Superior temporal gyrus (tissue), 1 donor: ENCODE measurements around the gene ARPC4.
"Not testable (repeated sequence)": the region's sequence is repeated elsewhere in the genome, so short reads cannot be mapped to it uniquely, and the experiment has no call there.

Source experiments
- DNase-seq: peaks from one replicate; pipeline ENCODE4 v3.0.0-alpha.2; 2016; ENCODE audit errors: extremely low spot score

Gene ARPC4

DNA sequence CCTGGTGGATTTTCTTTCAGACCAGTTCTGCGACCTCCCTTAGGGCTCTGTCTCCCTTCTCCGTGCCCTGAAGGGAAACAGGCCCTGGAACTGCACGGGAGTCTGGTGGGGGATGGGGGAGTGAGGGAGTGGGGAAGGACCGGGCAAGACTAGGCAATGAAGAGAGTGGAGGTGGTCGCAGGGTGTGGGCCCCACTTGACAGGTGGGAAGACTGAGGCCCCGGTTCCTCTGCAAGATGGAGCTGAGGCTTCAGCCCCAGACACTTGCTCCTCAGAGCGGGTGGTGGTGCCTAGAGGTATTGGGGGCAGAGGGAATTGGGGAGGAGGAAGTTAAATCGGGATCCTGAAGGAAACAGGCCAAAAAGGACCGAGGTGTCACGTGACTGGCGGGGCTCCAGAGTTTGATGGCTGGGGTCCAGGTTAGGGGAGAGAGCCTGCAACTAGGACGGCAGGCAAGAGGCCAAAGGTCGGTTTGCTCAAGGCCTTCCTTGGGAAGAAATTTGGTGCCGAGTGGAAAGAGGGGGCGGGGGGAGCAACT, 22.5 kb upstream of the ARPC4 start:
- DNase-seq, result no peak

- DNase-seq, result not testable (repeated sequence)
These were observed 21.9 kb upstream of the ARPC4 start for GRCh38 chr3:9771007-9771406.

DNA sequence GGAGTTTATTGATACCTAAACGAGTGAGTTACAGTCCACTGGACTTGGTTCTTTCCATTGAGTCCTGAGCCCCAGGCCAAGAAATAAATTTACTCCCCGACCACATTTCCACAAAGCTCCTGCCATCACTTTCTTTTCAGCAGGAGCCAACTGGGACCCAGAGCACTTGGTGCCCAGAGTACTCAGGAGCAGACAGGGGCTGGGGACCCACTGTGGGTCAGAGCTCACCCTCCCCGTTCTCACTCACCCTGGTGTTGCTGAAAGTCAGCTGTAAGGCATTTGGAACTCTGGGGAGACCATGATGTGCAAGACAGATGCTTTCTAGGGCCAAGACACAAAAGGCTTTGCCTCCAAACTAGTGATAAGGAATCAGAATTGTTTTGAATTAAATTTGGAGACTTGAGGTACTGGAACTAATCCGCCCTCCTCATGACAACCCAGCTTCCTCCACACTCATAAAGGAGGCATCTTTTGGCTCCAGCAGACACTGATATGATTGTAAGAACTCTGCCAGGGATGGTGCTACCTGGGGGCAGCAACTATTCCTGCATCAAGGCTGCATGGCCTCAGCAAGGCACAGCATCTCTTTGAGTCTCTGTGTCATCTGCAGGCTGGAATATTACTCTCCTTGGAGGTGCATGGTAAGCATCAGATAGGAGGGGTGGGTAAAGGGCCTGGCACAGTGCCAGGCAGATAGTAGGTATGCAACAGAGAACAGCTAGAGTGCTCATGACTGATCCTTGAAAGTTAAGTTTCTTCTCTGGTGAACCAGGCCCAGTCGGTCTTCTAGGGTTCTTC, 15.8 kb upstream of the ARPC4 start:
- no peak for DNase-seq

DNA sequence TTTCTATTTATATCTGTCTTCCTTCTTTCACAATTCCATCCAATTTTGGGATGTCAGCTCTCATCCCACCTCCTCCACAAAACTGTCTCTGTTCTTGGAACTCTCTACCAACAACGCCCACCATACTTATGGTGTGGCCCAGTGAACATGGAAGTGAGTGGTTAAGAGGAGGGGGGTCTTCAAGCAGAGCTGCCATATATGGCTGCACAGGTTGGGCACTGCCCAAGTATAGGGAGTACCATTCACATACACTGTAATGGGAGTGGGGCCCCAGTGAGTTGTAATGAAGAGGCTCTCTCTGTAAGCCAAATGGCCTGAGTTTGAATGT, 15.2 kb upstream of the ARPC4 start:
- DNase-seq, result peak; percentile 73

GRCh38 chr3:9778143-9779074, 14.5 kb upstream of the ARPC4 start:
- peak; percentile 68 for DNase-seq

GRCh38 chr3:9779075-9779593, 13.7 kb upstream of the ARPC4 start:
- DNase-seq, result no peak

DNA sequence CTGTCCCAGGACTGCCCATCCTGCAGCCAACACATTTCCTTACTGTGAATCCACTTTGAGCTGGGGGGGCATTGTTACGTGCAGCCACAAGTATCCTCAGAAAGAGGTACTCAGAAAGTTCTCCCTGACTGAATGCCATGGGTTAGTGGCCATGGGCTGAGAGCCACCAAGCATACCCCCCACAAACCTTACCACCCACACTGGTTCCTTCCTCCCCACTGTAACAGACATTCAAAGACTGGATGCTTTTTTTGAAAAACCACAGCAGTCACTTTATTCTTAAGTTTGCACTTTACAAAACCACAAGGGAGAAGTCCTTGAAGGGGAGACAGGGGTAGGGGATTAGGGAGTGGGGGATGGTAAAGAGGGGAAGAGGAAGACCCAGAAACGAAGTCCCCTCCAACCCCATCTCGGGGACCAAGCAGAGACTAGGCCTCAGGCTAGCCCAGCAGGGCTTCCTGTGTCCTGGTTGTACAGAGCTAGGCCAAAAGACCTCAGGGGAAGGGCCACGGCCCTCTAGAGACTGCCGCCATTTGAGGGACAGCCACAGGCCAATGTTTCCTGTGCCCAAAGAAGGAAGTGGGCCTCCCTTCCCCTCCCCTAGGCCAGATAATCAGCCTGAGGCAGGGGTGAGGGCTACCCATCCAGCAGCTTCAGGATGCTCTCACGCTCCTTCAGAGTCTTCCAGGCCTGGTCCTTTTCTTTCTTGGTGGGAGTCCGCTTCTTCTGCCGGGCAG, 13.0 kb upstream of the ARPC4 start:
- no peak for DNase-seq

GRCh38 chr3:9780458-9780812, 12.4 kb upstream of the ARPC4 start:
- DNase-seq, result no peak

DNA sequence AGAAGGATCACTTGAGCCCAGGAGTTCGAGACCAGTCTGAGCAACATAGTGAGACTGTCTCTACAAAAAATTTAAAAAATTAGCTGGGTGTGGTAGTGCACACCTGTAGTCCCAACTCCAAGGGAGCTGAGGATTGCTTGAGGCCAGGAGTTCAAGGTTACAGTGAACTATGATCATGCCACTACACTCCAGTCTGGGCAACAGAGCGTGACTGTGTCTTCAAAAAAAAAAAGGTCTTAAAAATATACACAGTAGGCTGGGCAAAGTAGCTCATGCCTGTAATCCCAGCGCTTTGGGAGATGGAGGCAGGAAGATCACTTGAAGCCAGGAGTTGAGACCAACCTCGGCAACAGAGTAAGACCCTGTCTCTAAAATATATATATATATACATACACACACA, 12.0 kb upstream of the ARPC4 start:
- no peak for DNase-seq

DNA sequence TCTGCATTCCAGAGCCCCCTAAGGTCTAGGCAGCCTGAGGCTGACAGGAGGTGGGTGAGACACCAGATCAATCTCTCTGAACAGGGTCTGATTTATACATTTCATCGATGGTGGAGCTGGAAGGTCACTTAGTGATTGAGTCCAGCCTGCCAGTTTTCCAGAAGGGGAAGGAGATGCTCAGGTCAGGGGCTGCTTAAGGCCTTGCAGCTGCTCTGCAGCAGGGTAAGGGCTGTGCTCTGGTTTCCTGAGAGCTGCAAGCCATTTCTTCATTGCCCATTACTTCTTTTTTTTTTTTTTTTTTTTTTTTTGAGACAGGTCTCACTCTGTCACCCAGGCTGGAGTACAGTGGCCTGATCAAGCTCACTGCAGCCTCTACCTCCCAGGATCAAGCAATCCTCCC, 11.3 kb upstream of the ARPC4 start:
- no peak for DNase-seq

- no peak for DNase-seq
These were observed 10.8 kb upstream of the ARPC4 start for GRCh38 chr3:9781978-9782603.

GRCh38 chr3:9782770-9783169, 10.1 kb upstream of the ARPC4 start:
- DNase-seq, result no peak

DNA sequence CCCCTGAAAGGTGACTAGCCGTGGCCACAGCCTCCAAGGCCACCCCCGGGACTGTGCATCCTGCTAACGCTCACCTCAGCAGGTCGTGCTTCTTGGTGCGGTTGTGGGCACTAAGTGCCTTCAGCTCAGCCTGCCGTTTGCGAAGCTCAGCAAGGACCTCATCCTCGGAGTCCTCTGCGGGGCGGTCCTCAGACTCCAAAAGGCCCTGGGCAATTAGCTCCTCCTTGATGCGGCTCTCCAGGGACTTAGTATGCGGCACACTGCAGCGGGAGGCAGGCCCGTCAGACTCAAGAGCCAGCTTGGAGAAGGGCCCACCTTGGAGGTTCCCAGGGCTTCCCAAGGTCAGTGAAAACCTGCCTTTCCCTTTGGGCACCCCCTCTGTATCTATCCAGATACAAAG, 8.9 kb upstream of the ARPC4 start:
- DNase-seq, result no peak

DNA sequence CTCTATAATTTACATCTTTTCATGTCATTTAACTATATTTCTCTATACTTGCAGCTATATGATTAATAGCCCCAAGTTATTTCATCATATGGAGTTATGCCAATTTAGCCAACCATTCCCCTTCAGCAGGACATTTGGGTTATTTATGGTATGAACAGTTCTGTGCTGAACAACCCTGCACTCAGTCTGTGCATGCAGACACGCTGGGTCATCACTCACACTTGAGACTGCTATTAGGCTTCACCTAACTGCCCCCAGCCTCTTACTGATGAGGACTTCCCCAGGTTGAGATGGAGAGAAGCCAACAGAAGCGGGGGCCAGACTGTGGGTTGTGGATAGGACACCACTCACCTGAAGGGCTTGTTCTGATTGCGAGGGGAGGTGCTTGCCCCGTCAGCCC, 7.9 kb upstream of the ARPC4 start:
- no peak for DNase-seq

GRCh38 chr3:9785602-9786001, 7.3 kb upstream of the ARPC4 start:
- no peak for DNase-seq

- DNase-seq, result no peak
These were observed 6.6 kb upstream of the ARPC4 start for GRCh38 chr3:9786209-9786739.

DNA sequence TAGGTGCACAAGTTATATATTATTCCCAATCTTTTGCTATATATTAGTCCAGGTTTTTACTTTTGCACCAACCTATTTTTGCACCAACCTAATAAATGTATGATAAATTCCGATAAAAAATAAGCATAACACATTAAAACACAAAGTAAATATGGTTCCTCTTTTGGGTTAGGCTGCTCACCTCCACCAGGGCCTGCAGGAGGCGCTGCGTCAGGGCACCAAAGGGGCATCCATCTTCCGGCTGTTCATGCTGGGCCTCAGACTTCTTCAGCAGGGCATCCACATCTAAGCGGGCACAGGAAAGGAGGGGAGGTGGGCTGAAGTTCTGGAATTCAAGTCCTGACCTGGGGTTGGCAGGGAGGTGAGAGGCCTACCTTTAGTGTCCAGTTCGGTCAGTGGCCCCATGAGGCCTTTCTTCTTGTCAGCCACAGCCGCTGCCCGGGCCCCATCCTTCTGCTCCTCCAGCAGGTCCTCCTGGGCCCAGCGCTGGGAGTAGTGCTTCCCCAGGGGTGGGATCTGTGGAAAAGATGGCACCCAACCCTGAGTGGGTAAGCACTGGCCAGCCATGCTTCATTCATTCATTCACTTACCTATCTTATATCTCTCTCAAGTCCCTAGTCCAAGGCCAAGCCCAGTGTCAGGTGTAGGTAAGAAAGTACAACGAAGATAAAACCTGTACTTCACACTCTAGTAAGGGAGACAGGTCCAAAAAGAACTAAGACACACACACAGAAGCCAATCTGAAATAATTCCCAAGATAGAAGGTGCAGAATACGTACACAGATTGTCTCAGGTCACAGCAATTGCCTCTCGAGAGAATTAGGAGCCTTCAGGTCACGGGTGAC, 5.8 kb upstream of the ARPC4 start:
- no peak for DNase-seq

DNA sequence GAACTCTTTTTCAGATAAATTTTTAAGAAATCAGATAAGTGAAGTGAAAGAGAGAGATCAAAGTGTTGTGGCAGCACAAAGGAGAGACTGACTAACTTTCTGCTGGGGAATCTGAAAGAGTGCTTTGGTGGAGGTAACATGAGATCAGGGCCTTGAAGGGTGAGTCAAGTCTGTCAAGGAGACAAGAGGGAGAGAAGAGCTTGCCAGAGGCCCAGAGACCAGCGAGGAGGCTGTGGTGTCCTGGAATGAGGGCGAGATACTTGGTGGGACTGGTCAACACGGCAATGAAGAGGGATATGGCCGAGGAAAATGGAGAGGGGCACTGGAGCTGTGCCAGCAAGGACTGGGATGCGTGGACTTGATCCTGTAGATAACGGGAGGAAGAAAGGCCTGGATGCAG, 5.2 kb upstream of the ARPC4 start:
- no peak for DNase-seq

- no peak for DNase-seq
These were observed 1.8 kb upstream of the ARPC4 start for GRCh38 chr3:9791127-9791526.

DNA sequence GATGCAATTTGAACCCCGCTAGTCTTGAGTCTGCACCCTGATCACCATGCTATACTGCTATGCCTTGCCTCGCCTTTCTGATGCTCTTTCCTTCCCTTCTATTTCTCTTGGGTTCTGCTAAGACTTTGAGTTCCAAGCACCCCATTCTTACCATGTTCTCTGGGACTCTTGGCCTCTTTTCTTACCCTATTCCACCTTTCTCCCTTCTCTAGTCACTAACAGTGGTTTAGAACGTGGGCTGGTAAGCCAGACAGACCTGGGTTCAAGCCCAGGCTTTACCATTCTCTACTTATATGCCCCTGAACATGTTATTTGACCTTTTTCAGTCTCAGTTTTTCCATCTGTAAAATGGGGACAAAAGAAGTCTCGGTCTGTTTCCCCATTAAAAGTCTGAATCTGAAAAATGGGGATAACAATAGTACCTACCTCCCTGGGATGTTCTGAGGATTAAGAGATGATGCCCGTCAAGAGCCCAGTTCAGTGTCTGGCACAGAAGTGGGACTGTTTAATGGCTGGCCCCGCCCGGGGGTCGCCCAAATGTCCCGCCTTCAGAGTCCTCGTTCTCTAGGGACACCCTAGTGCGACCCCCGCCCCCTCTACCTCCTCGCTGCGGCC, 985 bp upstream of the ARPC4 start:
- no peak for DNase-seq
